DMS114 treated with DMSO at 0.1 percent for 48 hours (cell line): Measurements from ENCODE around the gene ATP11C.
"Not testable (repeated sequence)": the region's sequence is repeated elsewhere in the genome, so short reads cannot be mapped to it uniquely, and the experiment has no call there.

ENCODE experiments used
- DNase-seq: peaks from one replicate; lab custom pipeline; 2025; ENCODE audit not compliant: unreplicated experiment; lab: John Stamatoyannopoulos, UW

The ATP11C gene

GRCh38 chrX:139932901-139933796 lies at the start of gene ATP11C:
Gene ATP11C, minus strand, starts transcription at chrX:139933053. Its CDS starts 1,011 bp downstream, at chrX:139932042.
- DNase-seq, result peak; percentile 34

DNA sequence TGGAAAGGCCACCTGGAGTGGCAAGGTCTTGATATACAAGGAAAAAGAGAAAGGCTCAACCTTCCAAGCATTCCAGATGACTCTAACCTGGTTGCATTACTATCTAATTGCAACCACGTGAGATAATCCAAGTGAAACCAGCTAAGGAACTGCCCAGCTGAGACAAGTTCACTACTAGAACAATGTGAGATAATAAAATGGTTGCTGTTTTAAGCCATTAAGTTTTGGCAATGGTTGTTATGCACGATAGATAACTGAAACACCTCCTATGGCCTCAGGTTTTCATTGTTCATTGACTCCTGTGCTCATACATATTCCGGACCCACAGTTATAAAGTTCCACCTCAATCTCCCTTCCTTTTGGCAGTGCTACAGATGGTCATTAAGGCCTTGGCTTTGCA lies 41.6 kb upstream of the ATP11C start:
- DNase-seq, result no peak

DNA sequence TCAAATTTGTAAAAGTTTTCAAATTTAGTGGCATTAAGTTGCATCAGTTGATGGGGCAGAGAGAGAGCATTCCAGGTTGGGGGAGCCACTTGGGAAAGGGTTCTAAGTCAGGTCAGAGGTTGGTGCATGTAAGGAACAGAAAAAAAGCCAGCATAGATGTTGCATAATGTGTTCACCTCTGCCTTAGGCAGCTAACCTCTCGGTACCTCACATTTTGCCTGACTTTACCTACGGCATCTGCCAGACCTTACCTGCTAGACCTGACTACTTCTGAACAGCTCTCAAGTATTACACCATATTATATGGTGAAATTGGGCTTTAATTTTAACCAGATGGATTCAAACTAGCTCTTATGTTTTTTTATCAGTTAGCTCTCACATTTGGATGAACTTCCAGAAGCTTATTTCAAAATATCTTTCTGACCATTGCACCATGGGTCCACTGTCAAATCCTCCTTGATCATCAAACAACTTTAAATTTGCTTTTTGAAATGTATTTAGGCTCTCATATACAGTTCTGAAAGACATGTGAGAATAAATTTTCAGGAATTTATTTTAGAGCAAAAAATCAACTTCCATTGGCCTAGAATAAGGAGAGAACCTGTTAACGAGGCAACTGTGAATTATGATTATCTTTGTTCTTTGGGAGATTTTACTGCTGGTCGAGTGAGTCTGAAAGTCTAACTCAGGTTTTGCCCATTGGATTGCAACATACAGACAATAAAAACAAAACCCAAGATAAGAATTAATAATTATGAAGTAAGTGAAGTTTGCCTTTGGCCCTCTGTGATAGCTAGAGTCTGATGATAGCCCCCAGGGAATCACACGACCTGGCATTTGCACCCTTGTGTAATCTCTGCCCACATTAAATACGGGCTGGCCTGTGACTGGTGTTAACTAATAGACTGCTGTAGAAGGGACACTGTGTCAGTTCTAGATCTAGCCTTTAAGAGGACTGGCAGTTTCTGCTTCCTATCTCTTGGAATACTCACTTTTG lies 40.1 kb upstream of the ATP11C start:
- no peak for DNase-seq

GRCh38 chrX:139972113-139972512 lies 39.3 kb upstream of the ATP11C start:
- no peak for DNase-seq

DNA sequence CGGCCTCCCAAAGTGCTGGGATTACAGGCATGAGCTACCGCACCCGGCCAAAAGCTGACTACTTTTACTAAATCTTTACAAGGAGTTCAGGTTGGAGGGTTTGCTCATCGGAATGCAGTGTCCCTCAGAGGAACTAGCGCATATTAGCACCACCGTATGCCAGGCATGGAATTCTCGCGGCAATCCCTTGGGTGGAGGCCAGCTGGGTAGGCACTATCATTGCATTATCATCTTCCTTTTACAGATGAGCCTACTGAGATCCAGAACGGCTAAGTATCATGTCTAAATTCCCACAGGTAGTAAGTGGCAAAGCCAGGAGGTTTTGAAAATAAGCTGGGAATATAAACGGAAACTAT lies 38.5 kb upstream of the ATP11C start:
- no peak for DNase-seq

- no peak for DNase-seq
Measured at GRCh38 chrX:139969286-139969685, 36.4 kb upstream of the ATP11C start.

DNA sequence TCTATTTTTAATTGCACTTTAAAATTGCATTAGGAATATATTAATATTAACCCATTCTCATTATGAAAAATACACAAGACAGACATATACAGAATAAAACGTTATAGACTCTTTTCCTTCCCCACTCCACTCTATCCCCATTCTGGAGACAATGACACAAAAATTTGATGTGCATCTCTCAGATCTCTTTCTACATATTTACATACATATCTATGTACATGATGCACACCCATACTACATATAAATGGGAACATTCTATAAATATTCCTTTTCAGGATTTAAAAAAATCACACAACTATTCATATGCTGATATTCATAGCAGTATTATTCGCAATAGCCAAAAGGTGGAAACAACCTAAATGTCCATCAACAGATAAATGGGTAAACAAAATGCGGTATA lies 34.9 kb upstream of the ATP11C start:
- no peak for DNase-seq

DNA sequence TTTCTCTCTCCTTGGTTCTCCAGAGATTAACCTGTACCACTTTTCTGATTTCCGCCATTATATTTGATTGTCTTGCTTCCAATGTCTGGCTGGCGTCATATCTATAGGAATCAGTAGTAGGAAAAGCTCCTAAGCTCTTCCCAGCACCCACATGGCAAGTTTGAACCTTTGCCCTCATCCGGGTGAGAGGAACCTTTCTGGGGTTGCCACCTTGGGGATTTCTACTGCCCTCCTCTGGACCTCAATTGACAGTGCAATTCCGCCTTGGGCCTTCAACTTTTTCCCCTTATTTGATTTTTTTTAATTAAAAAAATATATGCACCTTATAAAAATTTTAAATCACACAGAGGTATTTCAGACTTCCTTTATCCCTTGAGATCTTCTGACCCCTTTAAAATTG lies 34.4 kb upstream of the ATP11C start:
- DNase-seq, result no peak

DNA sequence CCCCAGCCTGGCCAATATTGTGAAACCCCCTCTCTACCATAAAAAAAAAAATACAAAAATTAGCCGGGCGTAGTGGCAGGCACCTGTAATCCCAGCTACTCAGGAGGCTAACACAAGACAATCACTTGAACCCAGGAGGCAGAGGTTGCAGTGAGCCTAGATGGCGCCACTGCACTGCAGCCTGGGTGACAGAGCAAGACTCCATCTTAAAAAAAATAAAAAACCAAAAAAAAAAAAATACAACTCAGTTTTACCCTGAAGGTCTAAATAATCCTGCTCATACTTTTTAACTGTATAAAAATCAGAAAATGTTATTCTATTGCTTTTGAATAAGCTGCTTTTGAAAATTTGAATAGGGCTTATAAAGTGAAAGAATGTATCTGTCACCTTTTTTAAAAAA lies 33.3 kb upstream of the ATP11C start:
- not testable (repeated sequence) for DNase-seq

DNA sequence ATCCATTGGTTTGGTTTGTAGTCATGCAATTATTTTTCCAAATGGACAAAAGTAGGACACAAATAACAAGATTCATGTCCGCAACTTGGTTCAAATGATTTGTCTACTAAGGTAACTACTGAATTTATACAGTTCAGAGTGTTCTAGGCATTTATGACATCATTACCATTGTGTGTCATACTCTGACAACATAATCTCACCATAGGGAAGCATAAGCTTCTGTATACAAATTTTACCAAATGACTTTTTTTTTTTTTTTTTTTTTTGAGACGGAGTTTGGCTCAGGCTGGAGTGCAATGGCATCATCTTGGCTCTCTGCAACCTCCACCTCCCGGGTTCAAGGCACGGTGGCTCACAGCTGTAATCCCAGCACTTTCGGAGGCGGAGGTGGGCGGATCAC lies 32.6 kb upstream of the ATP11C start, which contains the start of gene CXorf66:
TSS of gene CXorf66 (minus strand) at position 101 of the 400 bp plus-strand sequence. CDS start at position 76, 25 bp downstream.
- no peak for DNase-seq

GRCh38 chrX:139961091-139961490 lies 28.2 kb upstream of the ATP11C start:
- not testable (repeated sequence) for DNase-seq

DNA sequence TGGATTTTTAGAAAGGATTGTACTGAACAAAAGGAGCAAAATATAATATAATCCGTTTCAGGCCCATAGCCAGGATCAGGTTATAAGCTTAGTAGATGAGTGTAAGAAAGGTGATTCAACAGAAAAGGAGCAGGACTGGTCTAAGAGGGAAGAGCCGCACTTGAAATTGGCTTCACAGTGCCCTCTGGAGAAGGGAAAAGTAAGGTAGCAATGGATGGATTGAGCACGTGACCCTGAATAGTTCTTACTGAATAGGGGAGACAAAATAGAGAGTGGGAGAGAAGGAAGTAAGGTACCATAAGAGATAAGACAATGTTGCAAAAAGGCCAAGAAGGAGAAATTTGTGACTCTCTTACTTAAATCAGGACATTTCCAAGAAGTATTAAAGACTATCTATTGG lies 16.9 kb upstream of the ATP11C start:
- no peak for DNase-seq

DNA sequence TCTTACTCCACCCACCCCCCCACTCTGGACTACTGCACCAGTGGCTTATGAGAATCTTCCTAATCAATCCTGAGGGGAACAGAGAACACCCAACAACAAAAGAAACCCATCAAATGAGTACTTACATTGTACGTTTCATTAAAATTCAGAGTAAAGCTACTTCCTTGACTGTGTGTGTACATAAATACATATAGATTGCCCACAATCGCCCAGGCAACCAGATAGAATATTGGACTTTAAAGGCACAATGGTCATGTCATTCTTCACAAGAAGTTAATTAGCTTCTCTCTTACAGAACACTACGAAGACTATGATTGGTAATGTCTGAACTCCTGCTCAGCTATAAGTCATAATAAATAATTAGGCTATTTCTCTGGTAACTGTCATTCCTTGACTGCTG lies 12.2 kb upstream of the ATP11C start:
- no peak for DNase-seq

GRCh38 chrX:139936259-139936658 lies 3.4 kb upstream of the ATP11C start:
- no peak for DNase-seq

- DNase-seq, result no peak
Measured at GRCh38 chrX:139933904-139934303, 1.1 kb upstream of the ATP11C start.

DNA sequence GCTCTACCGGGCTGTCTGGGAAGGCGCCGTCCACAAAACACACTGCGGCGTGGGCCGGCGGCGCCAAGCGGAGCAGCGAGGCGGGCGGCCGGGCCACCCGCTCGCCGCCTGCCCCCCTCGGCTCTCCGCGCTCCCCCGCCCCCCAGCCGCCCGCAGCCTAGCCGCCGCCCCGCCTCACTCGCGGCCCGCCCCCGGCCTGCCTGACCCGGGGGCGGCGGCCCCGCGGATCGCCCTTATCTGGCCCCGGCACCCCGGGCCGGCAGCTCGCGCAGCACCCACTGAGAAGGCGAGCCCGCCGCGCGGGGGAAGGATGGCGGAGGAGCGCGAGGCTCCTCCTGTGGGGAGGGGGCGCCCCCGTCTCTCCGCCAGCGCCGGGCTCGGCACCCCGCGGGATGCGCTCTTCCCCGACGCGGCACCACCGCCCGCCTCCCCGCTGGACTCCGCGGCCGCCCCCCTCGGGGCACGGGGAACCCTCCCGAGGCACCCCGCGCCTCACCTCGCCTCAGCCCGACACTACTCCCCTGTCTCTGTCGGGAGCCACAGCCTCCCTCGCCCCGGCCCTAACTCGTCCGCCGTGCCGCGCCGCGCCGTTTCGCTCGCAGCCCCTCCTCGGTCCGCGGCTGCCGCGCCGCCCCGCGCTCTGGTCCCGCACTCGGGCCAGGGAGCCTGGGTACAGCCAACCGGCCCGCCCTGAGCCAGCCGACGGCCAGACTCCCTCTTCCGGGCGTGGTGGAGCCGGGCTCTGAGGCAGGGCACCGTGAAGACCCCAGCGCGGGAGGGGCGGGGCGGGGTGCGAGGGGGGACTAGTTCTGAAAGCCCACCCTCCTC lies 566 bp downstream of the ATP11C start:
- no peak for DNase-seq

- no peak for DNase-seq
Measured at GRCh38 chrX:139931646-139932072, 1.2 kb downstream of the ATP11C start.

DNA sequence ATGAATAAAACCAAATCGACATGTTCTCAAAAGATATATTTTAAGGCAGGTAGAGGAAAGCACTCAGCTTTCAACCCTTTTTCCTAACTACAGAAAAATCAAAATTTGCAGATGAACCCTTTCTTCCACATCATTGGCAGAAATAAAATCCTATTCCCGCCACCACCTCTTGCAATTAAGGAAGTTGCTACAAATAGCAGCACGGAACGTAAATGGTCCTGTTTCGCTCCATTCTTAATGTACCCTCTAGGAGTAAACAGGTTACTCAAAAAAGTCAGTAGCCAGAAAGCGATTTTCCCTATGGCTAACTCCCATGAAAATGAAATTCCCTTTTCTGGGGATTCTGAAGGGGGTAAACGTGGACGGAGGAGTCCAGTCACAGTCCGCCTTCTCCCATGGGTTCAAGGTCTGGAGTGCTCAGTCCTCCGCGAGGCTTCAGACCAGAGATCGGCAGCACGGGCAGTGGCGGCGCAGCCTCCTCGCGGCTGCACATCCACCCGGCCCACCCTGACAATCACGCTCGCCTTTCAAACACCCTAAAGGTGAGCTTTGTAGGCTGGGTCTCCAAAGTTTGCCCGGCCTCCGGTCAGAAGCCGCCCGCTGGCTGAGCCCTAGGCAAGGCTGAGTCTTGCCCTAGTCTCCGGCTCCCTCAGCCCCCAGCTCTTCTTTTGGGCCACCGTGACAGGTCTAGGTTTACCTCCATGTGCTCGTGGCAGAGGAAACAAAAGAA lies 1.8 kb downstream of the ATP11C start:
- no peak for DNase-seq

GRCh38 chrX:139930401-139930800 lies 2.5 kb downstream of the ATP11C start:
- DNase-seq, result no peak

DNA sequence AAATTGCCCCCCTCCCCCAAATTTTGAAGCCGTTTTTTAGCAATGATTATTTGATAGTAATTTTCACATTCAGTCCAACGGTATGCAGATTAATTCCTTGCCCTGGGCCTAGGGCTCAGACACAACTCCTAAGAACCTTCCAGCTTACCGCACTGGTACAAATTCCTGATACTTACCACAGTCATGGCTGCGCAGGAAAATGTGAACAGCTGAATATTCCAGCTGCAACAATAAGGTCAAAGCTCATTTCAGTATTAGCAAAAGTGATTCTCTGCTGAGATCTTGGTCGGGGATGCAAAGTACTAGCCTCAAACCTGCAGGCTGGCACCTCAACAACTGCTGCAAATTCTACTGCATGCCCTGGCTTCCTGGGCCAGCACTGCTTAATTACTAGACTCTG lies 3.0 kb downstream of the ATP11C start:
- DNase-seq, result no peak
